CD14-positive monocyte (primary cell): Measurements from ENCODE around the gene GALK2. TPM values are rescaled to one million over a fixed set of nuclear protein-coding genes. Genes with fewer than 3 reads are reported as not detected.

ENCODE experiments used
- DNase-seq, 3 donors: peaks; one replicate each; pipeline ENCODE4 v3.0.0-alpha.2; 2011 to 2022
- H2AFZ ChIP-seq: 2 replicates; pipeline ENCODE4 v1.6.0; 2012; ENCODE audit warnings: mild to moderate bottlenecking, low read depth, low read length, inconsistent platforms; ENCODE audit not compliant: insufficient read depth, poor library complexity, severe bottlenecking
- H3K27ac ChIP-seq, 2 donors: 1 replicate in 1 of 2; 2 replicates in 1 of 2; pipeline ENCODE4 v1.5.1; 2012 to 2013; ENCODE audit warnings: low read length in 2 of 2, control low read depth in 1 of 2, inconsistent platforms in 1 of 2, low read depth in 1 of 2, mild to moderate bottlenecking in 1 of 2
- H3K27me3 ChIP-seq, 2 donors: one replicate each; pipeline versions ENCODE4 v1.6.0 to v1.6.1; 2011 to 2013; ENCODE audit warnings: low read length in 2 of 2; ENCODE audit not compliant: control insufficient read depth in 2 of 2, insufficient read depth in 2 of 2
- H3K36me3 ChIP-seq, 2 donors: replicated peaks in 1 of 2; 1 replicate in 1 of 2; 2 replicates in 1 of 2; pipeline versions ENCODE4 v1.5.1 to v1.6.1; 2012 to 2013; ENCODE audit warnings: low read length in 2 of 2, control low read depth in 1 of 2, inconsistent platforms in 1 of 2, mild to moderate bottlenecking in 1 of 2; ENCODE audit not compliant: insufficient read depth in 2 of 2, control insufficient read depth in 1 of 2
- H3K4me1 ChIP-seq, 2 donors: 1 replicate in 1 of 2; 2 replicates in 1 of 2; pipeline versions ENCODE4 v1.5.1 to v1.6.1; 2012 to 2013; ENCODE audit warnings: low read length in 2 of 2, control low read depth in 1 of 2, inconsistent platforms in 1 of 2, mild to moderate bottlenecking in 1 of 2, moderate library complexity in 1 of 2; ENCODE audit not compliant: insufficient read depth in 2 of 2, control insufficient read depth in 1 of 2
- H3K4me2 ChIP-seq: replicated peaks from 2 replicates; pipeline ENCODE3; 2012; ENCODE audit warnings: low read length, moderate library complexity, mild to moderate bottlenecking; ENCODE audit not compliant: poor library complexity, severe bottlenecking; ENCODE audit errors: extremely low read depth
- H3K4me3 ChIP-seq, 3 experiments: fragments of 200-600 bp in 1 of 3; sonication (generic) in 1 of 3; replicated peaks in 1 of 3; 1 replicate in 2 of 3; 2 replicates in 1 of 3; pipeline ENCODE4 v1.5.1; 2011 to 2013; ENCODE audit warnings: low read length in 3 of 3, mild to moderate bottlenecking in 3 of 3, control low read depth in 2 of 3, low read depth in 2 of 3, inconsistent platforms in 1 of 3, moderate library complexity in 1 of 3
- H3K79me2 ChIP-seq: 2 replicates; pipeline ENCODE4 v1.6.0; 2012; ENCODE audit warnings: mild to moderate bottlenecking, control low read depth, inconsistent platforms, low read length, moderate library complexity; ENCODE audit not compliant: insufficient read depth
- H3K9ac ChIP-seq: 2 replicates; pipeline ENCODE4 v1.6.0; 2017; ENCODE audit warnings: low read length, mild to moderate bottlenecking; ENCODE audit not compliant: insufficient read depth, poor library complexity, severe bottlenecking
- H3K9me3 ChIP-seq, 2 donors: replicated peaks in 1 of 2; 1 replicate in 1 of 2; 2 replicates in 1 of 2; pipeline versions ENCODE4 v1.5.1 to v1.6.1; 2012 to 2013; ENCODE audit warnings: low read length in 2 of 2, control low read depth in 1 of 2; ENCODE audit not compliant: control insufficient read depth in 1 of 2, insufficient read depth in 1 of 2
- H4K20me1 ChIP-seq: 2 replicates; pipeline ENCODE4 v1.6.0; 2012; ENCODE audit warnings: mild to moderate bottlenecking, low read length, control low read depth, moderate library complexity; ENCODE audit not compliant: insufficient read depth
- H3K27ac Mint-ChIP-seq, 7 donors: one replicate each; pipeline ENCODE4 v1.8.0; 2020; ENCODE audit warnings: mild to moderate bottlenecking in 7 of 7, mixed read lengths in 7 of 7, moderate library complexity in 6 of 7, inconsistent platforms in 2 of 7
- H3K27me3 Mint-ChIP-seq, 3 donors: one replicate each; pipeline ENCODE4 v1.8.0; 2021 to 2022; ENCODE audit warnings: low read depth in 3 of 3, mild to moderate bottlenecking in 3 of 3, mixed read lengths in 3 of 3, moderate library complexity in 3 of 3, inconsistent platforms in 1 of 3
- H3K36me3 Mint-ChIP-seq, 2 donors: one replicate each; pipeline ENCODE4 v1.8.0; 2020; ENCODE audit warnings: mixed read lengths in 2 of 2, inconsistent platforms in 1 of 2, mild to moderate bottlenecking in 1 of 2
- H3K4me1 Mint-ChIP-seq: one replicate; pipeline ENCODE4 v1.8.0; 2020; ENCODE audit warnings: mild to moderate bottlenecking, mixed read lengths
- H3K4me3 Mint-ChIP-seq, 2 donors: one replicate each; pipeline ENCODE4 v1.8.0; 2020; ENCODE audit warnings: mild to moderate bottlenecking in 2 of 2, mixed read lengths in 2 of 2, moderate library complexity in 1 of 2
- H3K9me3 Mint-ChIP-seq, 7 donors: one replicate each; pipeline ENCODE4 v1.8.0; 2020 to 2022; ENCODE audit warnings: mixed read lengths in 7 of 7, mild to moderate bottlenecking in 6 of 7, moderate library complexity in 6 of 7, inconsistent platforms in 2 of 7
- CTCF ChIP-seq: fragments of 200-600 bp; IDR thresholded peaks from one replicate; pipeline ENCODE4 v1.8.0; 2022; ENCODE audit warnings: antibody characterized with exemption, mild to moderate bottlenecking
- WGBS: methylation state at CpG from one replicate; pipeline ENCODE4 v1.1.5; 2013; ENCODE audit warnings: missing lambda C conversion rate; ENCODE audit not compliant: insufficient coverage; 5-methylcytosine and 5-hydroxymethylcytosine counted together
- intact Hi-C, 2 donors: fragments of 100-400 bp; cut with micrococcal nuclease; formaldehyde crosslinking; loops; one replicate each; pipeline versions ENCODE4 v1.15.0 to v1.15.1; 2023
- polyA plus RNA-seq, 3 donors: library from polyadenylated mRNA; depleted of rRNA in 1 of 3; unstranded in 2 of 3; stranded (reverse) in 1 of 3; fragments of 300-500 nt in 2 of 3; fragments of >200 nt in 1 of 3; fragmentation: Illumina TruSeq in 2 of 3; gene quantifications; 1 replicate in 2 of 3; 2 replicates in 1 of 3; pipeline ENCODE4 v1.2.3, GENCODE V29; 2012 to 2021

GALK2 gene
- polyA plus RNA-seq, 3 donors = 14.2 to 16.9 (median 14.5) TPM

GRCh38 chr15:49279521-49280456 is 109.7 kb downstream of the GALK2 start:
- H3K27me3 Mint-ChIP-seq = no peaks in the 10 kb centered on the region
- Histone ChIP-seq H3K9me3 (no peaks in the 10 kb centered on the region), H3K79me2 (no peaks in the 10 kb centered on the region), H3K27me3 (no peaks in the 10 kb centered on the region), H3K4me1 (no peaks in the 10 kb centered on the region), H3K36me3 (peaks cover 14 to 38% of the 10 kb centered on the region in 2 donors), H3K4me2 (no peak overlapping the region), H4K20me1 (no peaks in the 10 kb centered on the region), H3K9ac (no peak overlapping the region), H2AFZ (no peak overlapping the region), H3K4me3 (no peak overlapping the region), H3K27ac (no peak overlapping the region)
- 96% methylated on average over 3 of the region's 4 CpGs for WGBS
- DNase-seq = no peak
- peaks cover 0 to 3% (median 2%) of the 10 kb centered on the region in 7 donors for H3K9me3 Mint-ChIP-seq
- TF ChIP-seq CTCF = no peak
- no peak overlapping the region for H3K27ac Mint-ChIP-seq
- intact Hi-C loops = no loop called here
- peaks cover 3% of the 10 kb centered on the region for H3K4me1 Mint-ChIP-seq
- no peak overlapping the region for H3K4me3 Mint-ChIP-seq
- H3K36me3 Mint-ChIP-seq = peaks cover 29 to 41% of the 10 kb centered on the region in 2 donors

GRCh38 chr15:49282366-49282765 is 112.3 kb downstream of the GALK2 start:
- Histone ChIP-seq H4K20me1 (no peaks in the 10 kb centered on the region), H2AFZ (no peak overlapping the region), H3K4me3 (no peak overlapping the region), H3K79me2 (no peaks in the 10 kb centered on the region), H3K4me1 (no peaks in the 10 kb centered on the region), H3K27me3 (no peaks in the 10 kb centered on the region), H3K4me2 (no peak overlapping the region), H3K27ac (no peak overlapping the region), H3K9ac (no peak overlapping the region), H3K36me3 (peaks cover 24 to 55% of the 10 kb centered on the region in 2 donors), H3K9me3 (no peaks in the 10 kb centered on the region)
- TF ChIP-seq CTCF = no peak
- Mint-ChIP-seq H3K4me1 (peaks cover 3% of the 10 kb centered on the region), H3K27ac (no peak overlapping the region), H3K9me3 (peaks cover 0 to 2% (median 0%) of the 10 kb centered on the region in 7 donors), H3K4me3 (no peak overlapping the region), H3K36me3 (peaks cover 52 to 60% of the 10 kb centered on the region in 2 donors), H3K27me3 (peaks cover 0 to 1% (median 0%) of the 10 kb centered on the region in 3 donors)
- no peak for DNase-seq
- no CpG with 5 or more reads among the region's 1 CpG for WGBS
- intact Hi-C loops = no loop called here
